LNCaP clone FGC (cell line): Measurements from ENCODE around the gene GIMD1.

Experiments used
- DNase-seq: peaks from one replicate; pipeline ENCODE4 v3.0.0-alpha.2; 2011; ENCODE audit warnings: low read depth
- H3K4me3 ChIP-seq: 2 replicates; pipeline ENCODE4 v1.5.1; 2011; ENCODE audit warnings: mild to moderate bottlenecking, low read depth, low read length, control low read depth
- CTCF ChIP-seq: IDR thresholded peaks from 2 replicates; pipeline ENCODE4 v1.5.1; 2012; ENCODE audit warnings: mild to moderate bottlenecking; ENCODE audit not compliant: control insufficient read depth, insufficient read depth; ENCODE audit errors: extremely low read depth

GIMD1 gene

GRCh38 chr4:106367072-106367471 lies 1.5 kb downstream of the GIMD1 start:
- no peak for DNase-seq
- no peak for TF ChIP-seq CTCF
- H3K4me3 ChIP-seq: no peak overlapping the region

DNA sequence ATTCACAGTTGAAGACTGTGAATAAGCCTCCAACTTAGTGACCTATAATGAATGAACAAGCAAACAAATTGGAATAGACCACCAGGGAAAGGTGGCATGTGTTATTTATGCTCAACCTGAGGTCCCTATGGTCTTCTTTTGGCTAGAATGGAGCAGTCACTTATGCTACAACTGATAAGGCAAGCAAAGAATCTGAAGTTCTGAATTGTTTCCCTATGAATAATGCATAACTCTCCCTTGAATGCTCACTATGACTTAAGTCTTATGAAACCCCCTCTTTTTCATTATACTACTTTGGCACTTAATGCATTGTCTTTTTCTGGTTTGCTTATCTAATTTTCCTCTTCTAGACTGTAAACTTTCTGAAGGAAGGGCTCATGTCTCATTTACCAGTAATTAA lies 2.6 kb downstream of the GIMD1 start:
- no peak overlapping the region for H3K4me3 ChIP-seq
- no peak for DNase-seq
- TF ChIP-seq CTCF: no peak

- no peak for DNase-seq
- no peak overlapping the region for H3K4me3 ChIP-seq
- TF ChIP-seq CTCF: no peak
These were observed 3.0 kb downstream of the GIMD1 start for GRCh38 chr4:106365613-106366012.

GRCh38 chr4:106364282-106364681 lies 4.3 kb downstream of the GIMD1 start:
- no peak for TF ChIP-seq CTCF
- DNase-seq: no peak
- H3K4me3 ChIP-seq: no peak overlapping the region

DNA sequence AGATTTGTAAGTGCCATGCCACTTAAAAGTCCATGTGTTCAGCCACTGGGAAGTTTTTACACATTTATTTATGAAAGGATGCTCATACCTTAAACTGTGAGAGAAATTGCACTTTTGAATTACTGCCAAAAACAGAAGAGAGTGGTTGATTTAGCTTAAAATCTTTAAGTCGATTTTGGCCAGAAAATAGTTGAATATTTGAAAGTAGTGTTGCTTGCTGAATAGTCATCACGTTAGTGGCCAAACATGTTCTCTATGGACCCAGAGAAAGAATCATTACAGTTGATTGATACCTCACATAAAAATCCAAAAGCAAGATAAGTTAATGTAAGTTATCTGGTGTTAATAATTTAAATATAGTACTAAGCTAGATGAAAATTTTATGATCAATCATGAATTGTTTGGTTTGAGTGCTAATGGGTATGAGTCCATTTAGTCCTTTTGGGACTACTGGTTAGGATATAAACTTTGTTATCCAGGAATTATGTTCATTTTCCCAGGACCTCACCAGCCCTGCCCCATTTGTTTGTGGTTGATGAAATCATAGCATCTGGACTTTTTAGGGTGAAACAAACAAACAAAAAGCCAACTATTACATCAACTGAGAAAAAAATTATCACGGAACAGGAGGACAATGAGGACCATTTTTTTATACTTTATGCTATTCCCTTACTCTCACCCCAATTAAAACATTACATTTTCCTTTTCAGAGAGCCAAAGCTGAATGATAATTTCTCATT lies 6.3 kb downstream of the GIMD1 start:
- TF ChIP-seq CTCF: no peak
- DNase-seq: no peak
- no peak overlapping the region for H3K4me3 ChIP-seq

DNA sequence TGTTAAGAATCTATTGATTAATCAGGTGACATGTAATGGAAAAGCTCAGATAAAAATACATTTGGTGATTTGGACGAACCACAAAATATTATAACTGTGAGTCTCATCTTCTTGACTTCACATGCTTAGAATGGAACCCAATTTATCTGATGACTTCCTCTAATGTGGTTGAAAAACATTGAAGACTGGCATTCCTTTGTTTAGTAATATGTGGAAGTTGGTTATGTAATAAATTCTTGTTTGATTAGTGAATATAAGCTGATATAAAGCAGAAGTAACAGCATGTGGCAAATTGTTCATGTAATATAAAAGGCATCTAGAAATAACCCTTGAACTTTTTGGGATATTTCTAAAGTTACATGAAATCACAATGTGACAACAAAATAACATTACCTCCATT lies 9.7 kb downstream of the GIMD1 start:
- no peak for TF ChIP-seq CTCF
- no peak overlapping the region for H3K4me3 ChIP-seq
- no peak for DNase-seq

GRCh38 chr4:106355193-106355592 lies 13.4 kb downstream of the GIMD1 start:
- no peak overlapping the region for H3K4me3 ChIP-seq
- TF ChIP-seq CTCF: no peak
- peak; percentile 32 for DNase-seq
